ENCODE data around the gene NCKAP5.

Gene NCKAP5

DNA sequence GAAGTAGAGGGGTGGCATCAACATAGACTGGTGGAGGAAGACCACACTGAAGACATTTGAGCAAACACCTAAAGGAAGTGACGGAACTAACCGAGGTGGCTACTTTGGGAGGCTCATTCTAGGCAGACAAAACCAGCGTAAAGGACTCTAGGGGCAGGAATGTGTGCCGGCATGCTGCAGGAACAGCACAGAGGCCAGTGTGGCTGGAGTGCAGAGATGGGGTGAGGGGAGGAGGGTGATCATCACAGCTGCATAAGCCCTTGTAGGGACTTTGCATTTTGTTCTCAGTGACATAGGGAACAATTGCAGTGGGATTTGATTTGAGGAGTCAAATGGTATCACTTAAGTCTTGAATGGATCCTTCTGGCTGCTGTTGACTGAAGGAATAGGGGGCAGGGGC, 253.5 kb downstream of the NCKAP5 start:
- no peak for DNase-seq

DNA sequence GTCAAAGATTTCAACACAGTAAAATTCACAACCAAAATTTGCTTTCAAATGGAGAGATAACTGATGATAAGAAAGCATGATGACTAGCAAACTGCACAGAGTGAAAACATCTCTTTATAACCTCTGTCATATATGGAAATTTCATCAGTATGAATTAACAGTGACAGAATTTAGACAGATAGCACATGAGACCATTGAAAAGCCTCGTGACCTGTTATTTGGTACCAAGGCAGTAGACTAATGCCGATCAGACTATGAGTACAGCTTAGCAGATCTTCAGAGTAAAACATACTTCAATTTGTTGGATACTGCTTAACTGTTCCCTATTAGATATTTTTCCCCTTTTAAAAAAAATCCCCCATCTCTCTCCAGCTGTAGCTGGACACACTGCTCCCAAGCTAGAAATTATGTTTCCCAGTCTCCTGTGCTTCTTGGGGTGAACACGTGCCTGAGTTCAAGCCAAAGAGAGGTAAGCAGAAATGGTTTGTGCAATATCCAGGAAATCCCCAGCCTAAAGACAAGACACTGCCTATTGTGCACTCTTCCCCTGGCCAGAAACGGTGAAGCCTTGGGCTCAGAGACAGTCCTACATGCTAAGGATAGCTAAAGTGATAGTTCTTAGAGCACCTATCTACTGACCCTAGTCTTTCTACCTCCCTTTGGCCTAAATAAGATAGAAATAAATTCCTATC, 256.1 kb downstream of the NCKAP5 start:
- DNase-seq = no peak

DNA sequence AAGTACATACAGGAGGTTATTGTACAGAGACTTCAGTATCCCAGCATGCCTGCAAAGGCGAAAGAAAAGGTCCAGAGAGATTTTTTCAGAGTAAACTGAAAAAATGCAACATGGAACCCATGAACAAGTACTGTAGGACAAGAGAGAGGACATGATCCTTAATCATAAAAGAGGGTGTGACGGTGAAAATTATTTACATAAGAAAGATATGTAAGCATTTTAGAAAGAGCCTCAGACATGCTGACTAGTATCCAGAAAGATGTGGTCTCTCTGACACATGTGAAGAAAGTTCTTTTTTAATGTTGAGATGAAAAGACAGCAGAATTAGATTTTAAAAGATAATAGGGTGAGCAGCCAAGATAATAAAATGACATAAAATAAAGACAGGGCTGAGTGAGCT, 262.0 kb downstream of the NCKAP5 start:
- no peak for DNase-seq

GRCh38 chr2:133304344-133304743, 263.9 kb downstream of the NCKAP5 start:
- DNase-seq = no peak

GRCh38 chr2:133303150-133303549, 265.1 kb downstream of the NCKAP5 start:
- DNase-seq = no peak

- no peak for DNase-seq
Observed at GRCh38 chr2:133296401-133296800, 271.9 kb downstream of the NCKAP5 start.

GRCh38 chr2:133293544-133294353, 274.5 kb downstream of the NCKAP5 start:
- DNase-seq = no peak

GRCh38 chr2:133292259-133292658, 276.0 kb downstream of the NCKAP5 start:
- no peak for DNase-seq

- DNase-seq = no peak
Observed at GRCh38 chr2:133287709-133288108, 280.6 kb downstream of the NCKAP5 start.

GRCh38 chr2:133286326-133286922, 281.8 kb downstream of the NCKAP5 start:
- DNase-seq = no peak

GRCh38 chr2:133273031-133273430, 295.2 kb downstream of the NCKAP5 start:
- no peak for DNase-seq

DNA sequence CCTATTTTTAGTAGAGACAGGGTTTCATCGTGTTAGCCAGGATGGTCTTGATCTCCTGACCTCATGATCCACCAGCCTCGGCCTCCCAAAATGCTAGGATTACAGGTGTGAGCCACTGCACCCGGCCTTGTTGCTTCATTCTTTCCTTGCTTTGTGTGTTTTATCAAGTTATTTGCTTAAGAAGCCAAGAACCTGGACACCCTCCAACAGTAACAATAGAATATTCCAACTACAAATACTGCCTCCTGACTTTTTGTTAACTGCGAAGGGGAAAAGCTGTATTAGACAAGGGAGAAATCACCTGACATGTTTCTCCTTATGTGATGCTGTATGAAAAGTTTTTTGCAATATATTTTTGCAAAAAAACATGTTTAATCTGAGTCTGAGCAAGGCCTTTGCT, 297.2 kb downstream of the NCKAP5 start:
- DNase-seq = no peak

GRCh38 chr2:133270550-133270949, 297.7 kb downstream of the NCKAP5 start:
- DNase-seq = no peak

DNA sequence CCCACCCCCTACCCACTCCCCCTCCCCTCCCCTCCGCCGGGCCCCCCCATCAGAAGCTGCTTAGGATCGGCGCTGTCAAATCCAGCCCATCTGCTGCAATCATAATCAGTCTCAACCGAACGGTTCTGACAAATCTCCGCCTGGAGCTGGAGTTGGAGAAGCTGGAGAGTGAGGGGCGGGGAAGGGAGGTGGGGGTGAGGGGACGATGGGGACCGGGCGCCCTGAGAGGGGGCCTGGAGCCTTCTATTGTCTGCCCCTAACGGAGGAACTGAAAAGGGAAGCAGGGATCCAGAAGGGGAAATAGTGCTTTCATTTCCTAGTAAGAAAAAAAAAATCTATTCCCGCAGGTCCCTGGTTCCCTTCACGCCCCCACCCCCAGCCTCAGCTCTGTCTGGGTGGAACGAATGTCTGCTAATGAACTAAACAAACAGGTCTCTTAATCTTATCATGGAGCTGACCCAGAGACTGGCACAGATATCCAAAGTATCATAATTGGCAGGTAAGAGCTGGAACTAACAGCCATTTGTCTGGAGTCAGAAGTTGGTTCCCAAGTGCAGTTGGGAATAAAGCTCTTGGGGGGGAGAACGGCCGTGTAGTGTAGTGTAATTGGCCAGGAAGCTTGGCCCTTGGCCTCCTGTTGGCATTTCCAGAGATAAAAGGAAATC, 301.2 kb downstream of the NCKAP5 start:
- DNase-seq = peak; percentile 54

DNA sequence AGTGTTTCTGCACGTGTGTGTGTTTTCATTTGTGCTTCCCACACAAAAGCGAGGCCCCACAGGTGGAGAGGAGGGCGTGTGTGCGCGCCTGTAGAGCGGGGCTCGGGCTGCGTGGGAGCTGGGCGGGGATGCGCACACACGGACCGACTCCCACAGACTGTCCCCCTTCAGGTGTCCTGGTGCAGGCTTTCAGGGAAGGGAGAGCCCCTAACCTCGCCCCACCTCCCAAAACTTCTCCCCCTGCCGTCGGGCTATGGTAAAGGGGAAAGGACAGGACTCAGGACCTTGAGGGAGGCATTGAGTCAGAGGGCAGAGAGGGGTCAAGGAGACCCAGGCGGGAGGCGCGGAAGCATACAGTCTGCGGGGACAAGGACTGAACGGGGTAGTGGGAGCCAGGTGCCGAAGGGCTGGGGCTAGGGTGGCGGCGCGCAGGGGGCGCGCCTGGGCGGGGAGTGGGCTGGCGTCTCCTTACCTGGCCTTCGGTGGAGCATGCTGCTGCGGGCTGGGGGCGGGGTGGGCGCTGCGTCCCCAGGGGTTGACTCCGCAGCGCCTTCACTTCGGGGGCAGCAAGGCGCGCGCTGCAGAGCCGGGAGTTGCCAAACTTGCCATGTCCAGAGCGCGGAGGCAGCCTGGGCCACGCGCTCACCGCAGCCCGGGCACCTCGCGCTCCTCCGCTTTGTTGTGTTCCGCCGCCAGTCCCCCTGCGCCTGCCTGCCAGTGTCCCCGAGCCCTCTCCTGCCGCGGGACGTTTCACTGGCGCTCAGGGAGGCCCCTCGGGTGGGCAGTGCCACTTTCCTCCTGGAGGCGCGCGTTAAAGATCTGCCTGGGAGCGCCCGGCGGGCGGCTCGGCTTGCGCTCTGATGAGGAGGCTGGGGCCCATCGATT, 302.0 kb downstream of the NCKAP5 start:
- peak; percentile 40 for DNase-seq

GRCh38 chr2:133265432-133265949, 302.8 kb downstream of the NCKAP5 start:
- peak; percentile 46 for DNase-seq

DNA sequence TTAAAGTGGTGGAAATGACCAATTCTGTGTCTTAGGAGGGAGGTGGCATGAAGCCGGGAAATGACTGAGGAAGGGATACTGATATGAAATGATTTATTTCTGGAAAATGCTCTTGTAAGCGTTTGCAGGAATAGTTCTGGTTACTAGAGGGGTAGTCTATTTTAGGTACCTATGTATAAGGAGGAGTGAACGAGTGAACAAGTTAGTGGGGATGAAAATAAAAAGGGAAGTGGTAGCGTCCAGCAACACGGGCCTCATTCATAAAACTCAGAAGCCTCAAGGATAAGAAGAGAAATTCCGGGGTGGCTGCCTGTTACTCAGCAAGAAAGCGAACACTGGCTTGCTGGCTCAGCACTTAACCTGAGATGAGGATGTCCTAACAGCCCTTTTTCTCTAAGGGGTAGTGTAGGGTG, 303.3 kb downstream of the NCKAP5 start:
- DNase-seq = no peak

DNA sequence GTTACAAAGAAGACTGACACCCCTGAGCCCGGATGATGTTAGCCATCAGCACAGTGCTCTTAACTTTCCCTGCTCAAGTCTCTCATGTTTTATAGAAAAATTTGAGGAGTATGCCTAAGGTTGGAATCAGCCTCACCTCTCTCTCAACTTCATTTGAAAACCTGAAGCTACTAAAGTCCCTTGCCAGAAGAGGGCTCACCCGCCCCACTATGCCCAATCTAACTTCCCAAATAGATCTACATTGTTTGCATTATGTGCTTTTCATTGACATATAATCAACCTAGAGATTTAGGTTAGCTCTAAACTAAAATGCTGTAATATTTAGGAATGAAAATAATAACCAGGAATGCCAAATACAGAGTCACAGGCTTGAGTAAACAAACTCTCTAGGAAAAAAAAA, 305.4 kb downstream of the NCKAP5 start:
- DNase-seq = peak; percentile 3

- DNase-seq = no peak
Observed at GRCh38 chr2:133255360-133255759, 312.9 kb downstream of the NCKAP5 start.

DNA sequence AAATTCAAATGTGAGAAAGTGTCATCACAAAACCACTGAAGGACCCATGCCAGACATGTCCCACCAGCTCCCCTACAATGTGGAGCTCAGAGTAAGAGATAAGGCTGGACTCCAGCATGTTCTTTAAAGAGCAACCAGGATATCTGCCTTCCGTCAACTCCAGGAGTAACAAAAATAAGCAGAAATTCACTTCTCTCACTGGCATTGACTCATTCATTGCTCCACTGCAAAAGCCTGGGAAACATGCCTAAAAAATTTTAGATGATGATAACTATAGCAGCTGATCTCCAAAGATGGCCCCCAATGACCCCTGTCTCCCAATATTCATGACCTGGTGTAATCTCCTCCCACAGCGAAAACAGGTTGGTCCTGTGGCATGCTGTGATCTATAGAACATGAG, 314.5 kb downstream of the NCKAP5 start:
- no peak for DNase-seq

GRCh38 chr2:133252780-133253355, 315.4 kb downstream of the NCKAP5 start:
- no peak for DNase-seq

GRCh38 chr2:133249362-133249761, 318.9 kb downstream of the NCKAP5 start:
- no peak for DNase-seq
